A673 (cell line): ENCODE data around the gene KCNJ11. TPM values are rescaled to one million over a fixed set of nuclear protein-coding genes. Genes with fewer than 3 reads are reported as not detected.

ENCODE experiments used
- BruUV-seq: library from RNA; stranded (reverse); fragments of 400-500 nt; replicated peaks from 2 replicates; lab custom pipeline; 2021; lab: Mats Ljungman, UMichigan
- CTCF ChIA-PET: fragments of 300-600 bp; sonication (Branson Sonifier 250); formaldehyde crosslinking; loops from one replicate; lab custom pipeline; 2022; ENCODE audit warnings: antibody characterized with exemption; lab: Charles Lee
- POLR2A ChIA-PET: fragments of 300-600 bp; sonication (Branson Sonifier 250); formaldehyde crosslinking; loops from one replicate; lab custom pipeline; 2022; ENCODE audit warnings: antibody characterized with exemption; ENCODE audit not compliant: low non-redundant PET; lab: Charles Lee
- DNase-seq: peaks from one replicate; pipeline ENCODE4 v3.0.0-alpha.2; 2015; ENCODE audit warnings: low spot score
- H3K27ac ChIP-seq: fragments of 200-600 bp; sonication (generic); 2 replicates; pipeline ENCODE4 v1.5.1; 2016; ENCODE audit warnings: mixed run types, low read depth, mild to moderate bottlenecking, mixed read lengths, antibody characterized with exemption, low read length; ENCODE audit not compliant: poor library complexity, severe bottlenecking
- H3K27me3 ChIP-seq: fragments of 200-600 bp; sonication (generic); replicated peaks from 2 replicates; pipeline ENCODE4 v1.6.1; 2017; ENCODE audit warnings: mixed run types, low read depth, mild to moderate bottlenecking, mixed read lengths, antibody characterized with exemption, low read length; ENCODE audit not compliant: insufficient read depth, poor library complexity
- H3K36me3 ChIP-seq: fragments of 200-600 bp; sonication (generic); 2 replicates; pipeline ENCODE4 v1.6.1; 2016; ENCODE audit warnings: mixed run types, mild to moderate bottlenecking, mixed read lengths, antibody characterized with exemption, low read length; ENCODE audit not compliant: insufficient read depth, poor library complexity, severe bottlenecking
- H3K4me1 ChIP-seq: fragments of 200-600 bp; sonication (generic); 2 replicates; pipeline ENCODE4 v1.6.1; 2017; ENCODE audit warnings: mixed run types, mild to moderate bottlenecking, mixed read lengths, antibody characterized with exemption, low read length; ENCODE audit not compliant: insufficient read depth, poor library complexity, severe bottlenecking
- H3K4me3 ChIP-seq: fragments of 200-600 bp; sonication (generic); 2 replicates; pipeline ENCODE4 v1.5.1; 2016; ENCODE audit warnings: low read depth, mixed run types, mild to moderate bottlenecking, mixed read lengths, low read length; ENCODE audit not compliant: poor library complexity, severe bottlenecking
- H3K9me3 ChIP-seq: fragments of 200-600 bp; sonication (generic); 2 replicates; pipeline ENCODE4 v1.6.1; 2016; ENCODE audit warnings: mixed run types, low read depth, mild to moderate bottlenecking, mixed read lengths, antibody characterized with exemption, low read length; ENCODE audit not compliant: poor library complexity, severe bottlenecking
- CTCF ChIP-seq: fragments of 300-800, 200-600 bp; sonication (generic); conservative IDR thresholded peaks from 2 replicates; pipeline ENCODE4 v1.5.1; 2017; ENCODE audit warnings: low read depth, mild to moderate bottlenecking, antibody characterized with exemption, low read length, moderate library complexity, mixed read lengths
- EZH2 ChIP-seq: fragments of 200-600 bp; sonication (generic); IDR thresholded peaks from 2 replicates; pipeline ENCODE4 v1.6.1; 2017; ENCODE audit warnings: borderline replicate concordance, low read depth, mild to moderate bottlenecking, mixed read lengths, antibody characterized with exemption, low read length; ENCODE audit not compliant: poor library complexity, severe bottlenecking
- intact Hi-C: fragments of 100-400 bp; cut with micrococcal nuclease; formaldehyde crosslinking; loops from one replicate; pipeline ENCODE4 v1.10.0; 2022; ENCODE audit not compliant: unreplicated experiment
- total RNA-seq: library from RNA; stranded (reverse); gene quantifications from 2 replicates; pipeline ENCODE4 v1.2.3, GENCODE V29; 2021

Gene KCNJ11
- total RNA-seq, 1 experiment from 2014 or later = 0.34 TPM

GRCh38 chr11:17381156-17381555 lies 7.3 kb downstream of the KCNJ11 start:
- Histone ChIP-seq H3K36me3 (no peaks in the 10 kb centered on the region), H3K4me1 (no peaks in the 10 kb centered on the region), H3K4me3 (no peak overlapping the region), H3K27ac (no peak overlapping the region), H3K27me3 (no peaks in the 10 kb centered on the region), H3K9me3 (no peaks in the 10 kb centered on the region)
- intact Hi-C loops = loop anchor here (10.0 kb wide), 1 partner anchor 354 kb away; the partner anchor contains the start of gene KCNC1
- no peak for DNase-seq
- no TSS peak for BruUV-seq
- ChIA-PET CTCF (no interaction called here), POLR2A (no interaction called here)
- no peak for TF ChIP-seq EZH2
- no peak for TF ChIP-seq CTCF

GRCh38 chr11:17379383-17380180 lies 8.9 kb downstream of the KCNJ11 start:
- intact Hi-C loops = loop anchor here (10.0 kb wide), 1 partner anchor 355 kb away; the partner anchor contains the start of gene KCNC1
- POLR2A ChIA-PET = no interaction called here
- no peaks in the 10 kb centered on the region for H3K9me3 ChIP-seq
- no peak for DNase-seq
- no peaks in the 10 kb centered on the region for H3K4me1 ChIP-seq
- no peak overlapping the region for H3K27ac ChIP-seq
- H3K36me3 ChIP-seq = no peaks in the 10 kb centered on the region
- H3K4me3 ChIP-seq = no peak overlapping the region
- no TSS peak for BruUV-seq
- TF ChIP-seq CTCF = no peak
- TF ChIP-seq EZH2 = no peak
- no peaks in the 10 kb centered on the region for H3K27me3 ChIP-seq
- CTCF ChIA-PET = no interaction called here

GRCh38 chr11:17378655-17379054 lies 9.8 kb downstream of the KCNJ11 start:
- CTCF ChIA-PET = no interaction called here
- no peaks in the 10 kb centered on the region for H3K27me3 ChIP-seq
- POLR2A ChIA-PET = no interaction called here
- DNase-seq = no peak
- H3K4me3 ChIP-seq = no peak overlapping the region
- TF ChIP-seq EZH2 (no peak), CTCF (no peak)
- H3K4me1 ChIP-seq = no peaks in the 10 kb centered on the region
- H3K36me3 ChIP-seq = no peaks in the 10 kb centered on the region
- intact Hi-C loops = no loop called here
- H3K27ac ChIP-seq = no peak overlapping the region
- H3K9me3 ChIP-seq = no peaks in the 10 kb centered on the region
- BruUV-seq = no TSS peak
